ENCODE results near the gene KCNG4.

- TF ChIP-seq, protein P1, sequence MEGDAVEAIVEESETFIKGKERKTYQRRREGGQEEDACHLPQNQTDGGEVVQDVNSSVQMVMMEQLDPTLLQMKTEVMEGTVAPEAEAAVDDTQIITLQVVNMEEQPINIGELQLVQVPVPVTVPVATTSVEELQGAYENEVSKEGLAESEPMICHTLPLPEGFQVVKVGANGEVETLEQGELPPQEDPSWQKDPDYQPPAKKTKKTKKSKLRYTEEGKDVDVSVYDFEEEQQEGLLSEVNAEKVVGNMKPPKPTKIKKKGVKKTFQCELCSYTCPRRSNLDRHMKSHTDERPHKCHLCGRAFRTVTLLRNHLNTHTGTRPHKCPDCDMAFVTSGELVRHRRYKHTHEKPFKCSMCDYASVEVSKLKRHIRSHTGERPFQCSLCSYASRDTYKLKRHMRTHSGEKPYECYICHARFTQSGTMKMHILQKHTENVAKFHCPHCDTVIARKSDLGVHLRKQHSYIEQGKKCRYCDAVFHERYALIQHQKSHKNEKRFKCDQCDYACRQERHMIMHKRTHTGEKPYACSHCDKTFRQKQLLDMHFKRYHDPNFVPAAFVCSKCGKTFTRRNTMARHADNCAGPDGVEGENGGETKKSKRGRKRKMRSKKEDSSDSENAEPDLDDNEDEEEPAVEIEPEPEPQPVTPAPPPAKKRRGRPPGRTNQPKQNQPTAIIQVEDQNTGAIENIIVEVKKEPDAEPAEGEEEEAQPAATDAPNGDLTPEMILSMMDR (conservative IDR thresholded peaks at IDR 0.05; ENCODE audit: low read depth in 2 of 2) = no peak
- TF ChIP-seq POLR2AphosphoS5 (IDR thresholded peaks at IDR 0.05; ENCODE audit: low read depth) (no peak), EZH2phosphoT487 (IDR thresholded peaks at IDR 0.05; ENCODE audit: unreplicated experiment) (no peak), EZH2 (IDR thresholded peaks at IDR 0.05; ENCODE audit: low read depth, unreplicated experiment) (no peak), CREB1 (CRISPR knock-in tag; IDR thresholded peaks at IDR 0.05; ENCODE audit: low read depth) (no peak), ZNF114 (CRISPR knock-in tag; IDR thresholded peaks at IDR 0.05) (no peak), STAT1 (IDR thresholded peaks at IDR 0.05; ENCODE audit: unreplicated experiment) (no peak), ETS1 (IDR thresholded peaks at IDR 0.05) (no peak), ZNF462 (CRISPR knock-in tag; IDR thresholded peaks at IDR 0.05) (no peak), JUNB (IDR thresholded peaks at IDR 0.05; ENCODE audit: unreplicated experiment) (no peak), ZNF331 (CRISPR knock-in tag; IDR thresholded peaks at IDR 0.05; ENCODE audit: low read depth) (no peak), NANOG (IDR thresholded peaks at IDR 0.05; ENCODE audit: borderline replicate concordance) (no peak)
- TF ChIP-seq, protein P2, sequence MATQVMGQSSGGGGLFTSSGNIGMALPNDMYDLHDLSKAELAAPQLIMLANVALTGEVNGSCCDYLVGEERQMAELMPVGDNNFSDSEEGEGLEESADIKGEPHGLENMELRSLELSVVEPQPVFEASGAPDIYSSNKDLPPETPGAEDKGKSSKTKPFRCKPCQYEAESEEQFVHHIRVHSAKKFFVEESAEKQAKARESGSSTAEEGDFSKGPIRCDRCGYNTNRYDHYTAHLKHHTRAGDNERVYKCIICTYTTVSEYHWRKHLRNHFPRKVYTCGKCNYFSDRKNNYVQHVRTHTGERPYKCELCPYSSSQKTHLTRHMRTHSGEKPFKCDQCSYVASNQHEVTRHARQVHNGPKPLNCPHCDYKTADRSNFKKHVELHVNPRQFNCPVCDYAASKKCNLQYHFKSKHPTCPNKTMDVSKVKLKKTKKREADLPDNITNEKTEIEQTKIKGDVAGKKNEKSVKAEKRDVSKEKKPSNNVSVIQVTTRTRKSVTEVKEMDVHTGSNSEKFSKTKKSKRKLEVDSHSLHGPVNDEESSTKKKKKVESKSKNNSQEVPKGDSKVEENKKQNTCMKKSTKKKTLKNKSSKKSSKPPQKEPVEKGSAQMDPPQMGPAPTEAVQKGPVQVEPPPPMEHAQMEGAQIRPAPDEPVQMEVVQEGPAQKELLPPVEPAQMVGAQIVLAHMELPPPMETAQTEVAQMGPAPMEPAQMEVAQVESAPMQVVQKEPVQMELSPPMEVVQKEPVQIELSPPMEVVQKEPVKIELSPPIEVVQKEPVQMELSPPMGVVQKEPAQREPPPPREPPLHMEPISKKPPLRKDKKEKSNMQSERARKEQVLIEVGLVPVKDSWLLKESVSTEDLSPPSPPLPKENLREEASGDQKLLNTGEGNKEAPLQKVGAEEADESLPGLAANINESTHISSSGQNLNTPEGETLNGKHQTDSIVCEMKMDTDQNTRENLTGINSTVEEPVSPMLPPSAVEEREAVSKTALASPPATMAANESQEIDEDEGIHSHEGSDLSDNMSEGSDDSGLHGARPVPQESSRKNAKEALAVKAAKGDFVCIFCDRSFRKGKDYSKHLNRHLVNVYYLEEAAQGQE (IDR thresholded peaks at IDR 0.05; ENCODE audit: unreplicated experiment) = no peak
These were observed 643 bp upstream of the KCNG4 start for GRCh38 chr16:84240455-84240854.

Measured in GM23338 (cell line).